B cell (primary cell): Measurements from ENCODE around the gene NUAK2. TPM values are rescaled to one million over a fixed set of nuclear protein-coding genes. Genes with fewer than 3 reads are reported as not detected.

Source experiments
- ATAC-seq: fragments of 200-7000 bp; cut with Tn5 transposase; one replicate; pipeline ENCODE4 v1.10.0; 2021; ENCODE audit warnings: low read depth, mild to moderate bottlenecking, moderate number of reproducible peaks, moderate library complexity
- CTCF ChIA-PET: fragments of 350-600 bp; sonication (Branson Sonifier 250); formaldehyde crosslinking; loops from one replicate; lab custom pipeline; 2021; ENCODE audit warnings: antibody characterized with exemption, inconsistent platforms; lab: Charles Lee
- POLR2A ChIA-PET: fragments of 350-600 bp; sonication (Branson Sonifier 250); formaldehyde crosslinking; loops from one replicate; lab custom pipeline; 2021; ENCODE audit warnings: antibody characterized with exemption; lab: Charles Lee
- DNase-seq: peaks from one replicate; pipeline ENCODE4 v3.0.0; 2013
- H2AFZ ChIP-seq: 2 replicates; pipeline ENCODE4 v1.6.1; 2012; ENCODE audit warnings: mild to moderate bottlenecking, low read depth, low read length; ENCODE audit not compliant: insufficient read depth, poor library complexity, severe bottlenecking
- H3K27ac ChIP-seq, 2 donors: 1 replicate in 1 of 2; 2 replicates in 1 of 2; pipeline ENCODE4 v1.5.1; 2012 to 2013; ENCODE audit warnings: low read length in 2 of 2, mild to moderate bottlenecking in 2 of 2, moderate library complexity in 1 of 2
- H3K27me3 ChIP-seq, 4 experiments: fragments of 200-600 bp in 1 of 4; sonication (generic) in 1 of 4; replicated peaks in 1 of 4; 1 replicate in 2 of 4; 2 replicates in 2 of 4; pipeline versions ENCODE4 v1.6.1 to v1.7.0; 2013 to 2016; ENCODE audit warnings: low read length in 3 of 4, mild to moderate bottlenecking in 2 of 4, mixed read lengths in 1 of 4, moderate library complexity in 1 of 4; ENCODE audit not compliant: insufficient read depth in 4 of 4, control insufficient read depth in 3 of 4; ENCODE audit errors: control extremely low read depth in 1 of 4
- H3K36me3 ChIP-seq, 2 experiments: replicated peaks in 1 of 2; 1 replicate in 1 of 2; 2 replicates in 1 of 2; pipeline versions ENCODE4 v1.6.1 to v1.7.1; 2013; ENCODE audit warnings: low read length in 1 of 2; ENCODE audit not compliant: insufficient read depth in 2 of 2, control insufficient read depth in 1 of 2; ENCODE audit errors: control extremely low read depth in 1 of 2, extremely low read depth in 1 of 2
- H3K4me1 ChIP-seq, 2 donors: fragments of 200-600 bp in 1 of 2; sonication (generic) in 1 of 2; 1 replicate in 1 of 2; 2 replicates in 1 of 2; pipeline versions ENCODE4 v1.5.1 to v1.6.1; 2013 to 2017; ENCODE audit warnings: low read length in 2 of 2; ENCODE audit not compliant: control insufficient read depth in 2 of 2, insufficient read depth in 2 of 2
- H3K4me2 ChIP-seq: replicated peaks from 2 replicates; pipeline ENCODE3; 2012; ENCODE audit warnings: mild to moderate bottlenecking, low read depth, low read length; ENCODE audit not compliant: poor library complexity, severe bottlenecking
- H3K4me3 ChIP-seq, 5 experiments: fragments of 200-600 bp in 1 of 5; sonication (generic) in 1 of 5; 1 replicate in 3 of 5; 2 replicates in 2 of 5; pipeline versions ENCODE4 v1.5.1 to v1.7.0; 2011 to 2016; ENCODE audit warnings: low read length in 4 of 5, mild to moderate bottlenecking in 4 of 5, low read depth in 2 of 5, control low read depth in 1 of 5, moderate library complexity in 1 of 5; ENCODE audit not compliant: insufficient read depth in 1 of 5; ENCODE audit errors: control extremely low read depth in 1 of 5, extremely low read depth in 1 of 5
- H3K79me2 ChIP-seq: fragments of 200-600 bp; sonication (generic); one replicate; pipeline ENCODE4 v1.6.0; 2016; ENCODE audit warnings: low read length; ENCODE audit not compliant: control insufficient read depth, insufficient read depth
- H3K9ac ChIP-seq: fragments of 200-600 bp; sonication (generic); 2 replicates; pipeline ENCODE4 v1.6.1; 2017; ENCODE audit warnings: mild to moderate bottlenecking, low read length, moderate library complexity
- H3K9me3 ChIP-seq, 3 donors: one replicate each; pipeline versions ENCODE4 v1.6.1 to v1.7.1; 2013; ENCODE audit warnings: low read length in 2 of 3; ENCODE audit not compliant: control insufficient read depth in 2 of 3, insufficient read depth in 1 of 3; ENCODE audit errors: control extremely low read depth in 1 of 3
- H4K20me1 ChIP-seq: 2 replicates; pipeline ENCODE4 v1.6.0; 2012; ENCODE audit warnings: mild to moderate bottlenecking, low read length; ENCODE audit not compliant: insufficient read depth, control insufficient read depth, poor library complexity, severe bottlenecking
- H3K27ac Mint-ChIP-seq: one replicate; pipeline ENCODE4 v1.8.0; 2021; ENCODE audit warnings: mixed read lengths
- H3K27me3 Mint-ChIP-seq: one replicate; pipeline ENCODE4 v1.8.0; 2021; ENCODE audit warnings: mixed read lengths
- H3K4me1 Mint-ChIP-seq: one replicate; pipeline ENCODE4 v1.8.0; 2021; ENCODE audit warnings: mixed read lengths
- H3K4me3 Mint-ChIP-seq: one replicate; pipeline ENCODE4 v1.8.0; 2021; ENCODE audit warnings: mixed read lengths
- H3K9me3 Mint-ChIP-seq: one replicate; pipeline ENCODE4 v1.8.0; 2022; ENCODE audit warnings: mixed read lengths; ENCODE audit not compliant: insufficient read depth
- CTCF ChIP-seq: fragments of 200-600 bp; IDR thresholded peaks from one replicate; pipeline ENCODE4 v1.8.0; 2022; ENCODE audit warnings: antibody characterized with exemption, mild to moderate bottlenecking
- EZH2 ChIP-seq: IDR thresholded peaks from 2 replicates; pipeline ENCODE4 v1.6.1; 2012; ENCODE audit warnings: borderline replicate concordance, low read depth, mild to moderate bottlenecking, moderate library complexity, low read length; ENCODE audit not compliant: insufficient read depth, poor library complexity, severe bottlenecking
- WGBS: methylation state at CpG from one replicate; pipeline ENCODE4 v1.1.5; 2013; ENCODE audit warnings: missing lambda C conversion rate; ENCODE audit not compliant: insufficient coverage; 5-methylcytosine and 5-hydroxymethylcytosine counted together
- intact Hi-C: fragments of 100-400 bp; cut with micrococcal nuclease; formaldehyde crosslinking; loops from one replicate; pipeline ENCODE4 v1.10.0; 2022
- polyA plus RNA-seq: library from polyadenylated mRNA; depleted of rRNA; stranded (reverse); fragments of >200 nt; gene quantifications from 2 replicates; pipeline ENCODE4 v1.2.3, GENCODE V29; 2012
- total RNA-seq, 2 donors: library from RNA; stranded (reverse); fragments of 120-200 nt in 1 of 2; gene quantifications; 1 replicate in 1 of 2; 2 replicates in 1 of 2; pipeline versions ENCODE4 v1.2.3 to v1.2.4, GENCODE V29; 2013 to 2022

Gene NUAK2
- total and polyA plus RNA-seq, 2 donors (not counting 1 experiment from before 2014, with no cell fraction given), result 37.9 to 102 TPM

GRCh38 chr1:205261946-205262691, 59.4 kb downstream of the NUAK2 start:
- H3K27ac Mint-ChIP-seq, result no peak overlapping the region
- H3K79me2 ChIP-seq, result no peaks in the 10 kb centered on the region
- no peaks in the 10 kb centered on the region for H4K20me1 ChIP-seq
- CTCF ChIA-PET, result interaction anchor here (0.9 to 3.2 kb wide), 9 partner anchors 10 to 273 kb away, joined by 3 to 9 read pairs (median 3); no protein-coding TSS in a partner anchor
- TF ChIP-seq CTCF, result no peak
- no peak for TF ChIP-seq EZH2
- H3K36me3 ChIP-seq, result no peaks in the 10 kb centered on the region
- H2AFZ ChIP-seq, result no peak overlapping the region
- H3K27me3 Mint-ChIP-seq, result peaks cover 5% of the 10 kb centered on the region
- DNase-seq (no peak), ATAC-seq (no peak)
- no peak overlapping the region for H3K4me3 Mint-ChIP-seq
- H3K4me1 ChIP-seq, result no peaks in the 10 kb centered on the region
- no peak overlapping the region for H3K27ac ChIP-seq
- H3K4me1 Mint-ChIP-seq, result peaks cover 2% of the 10 kb centered on the region
- H3K4me3 ChIP-seq, result no peak overlapping the region
- POLR2A ChIA-PET, result interaction anchor here (0.5 to 0.7 kb wide), 2 partner anchors 16 to 1833 kb away, joined by 3 to 4 read pairs; no protein-coding TSS in a partner anchor
- peaks cover 0 to 18% (median 5%) of the 10 kb centered on the region in 4 experiments for H3K27me3 ChIP-seq
- intact Hi-C loops, result no loop called here
- H3K9ac ChIP-seq, result no peak overlapping the region
- WGBS, result 31% methylated on average over 2 of the region's 5 CpGs
- H3K9me3 Mint-ChIP-seq, result no peaks in the 10 kb centered on the region
- H3K4me2 ChIP-seq, result no peak overlapping the region
- H3K9me3 ChIP-seq, result no peaks in the 10 kb centered on the region
